GM18858 (cell line): ENCODE results near the gene CCDC24.

Experiments used
- ATAC-seq: cut with Tn5 transposase; IDR thresholded peaks from one replicate; pipeline ENCODE4 v1.9.1; 2021; ENCODE audit not compliant: unreplicated experiment

The CCDC24 gene

GRCh38 chr1:43980255-43981134 is 10.9 kb upstream of the CCDC24 start:
- no peak for ATAC-seq

- no peak for ATAC-seq
These were observed 10.3 kb upstream of the CCDC24 start for GRCh38 chr1:43981135-43981491.

- no peak for ATAC-seq
These were observed 9.8 kb upstream of the CCDC24 start for GRCh38 chr1:43981636-43982035.

GRCh38 chr1:43982241-43982640 is 9.2 kb upstream of the CCDC24 start:
- ATAC-seq: no peak

GRCh38 chr1:43982808-43983207 is 8.6 kb upstream of the CCDC24 start:
- no peak for ATAC-seq

GRCh38 chr1:43983253-43983899 is 8.0 kb upstream of the CCDC24 start:
- ATAC-seq: no peak

GRCh38 chr1:43984855-43985254 is 6.5 kb upstream of the CCDC24 start:
- no peak for ATAC-seq

GRCh38 chr1:43985984-43986595 is 5.3 kb upstream of the CCDC24 start:
- no peak for ATAC-seq

GRCh38 chr1:43986712-43987111 is 4.7 kb upstream of the CCDC24 start:
- ATAC-seq: no peak

GRCh38 chr1:43987159-43987902 is 4.1 kb upstream of the CCDC24 start:
- no peak for ATAC-seq

- ATAC-seq: no peak
These were observed 864 bp upstream of the CCDC24 start for GRCh38 chr1:43990271-43991199.

- ATAC-seq: no peak
These were observed 261 bp upstream of the CCDC24 start for GRCh38 chr1:43991200-43991475.

GRCh38 chr1:43992232-43992995 is 1.0 kb downstream of the CCDC24 start:
- no peak for ATAC-seq

- ATAC-seq: no peak
These were observed 2.0 kb downstream of the CCDC24 start for GRCh38 chr1:43993206-43993914.

- no peak for ATAC-seq
These were observed 2.7 kb downstream of the CCDC24 start for GRCh38 chr1:43994071-43994470.

- no peak for ATAC-seq
These were observed 3.7 kb downstream of the CCDC24 start for GRCh38 chr1:43994794-43995790.

- no peak for ATAC-seq
These were observed 4.8 kb downstream of the CCDC24 start for GRCh38 chr1:43995984-43996732.
